Endothelial cell of umbilical vein (primary cell): ENCODE measurements around the gene COCH. TPM values are rescaled to one million over a fixed set of nuclear protein-coding genes. Genes with fewer than 3 reads are reported as not detected.

Experiments used
- BruUV-seq: library from RNA; stranded (reverse); fragments of 400-500 nt; replicated peaks from 2 replicates; lab custom pipeline; 2021; lab: Mats Ljungman, UMichigan
- CTCF ChIA-PET: fragments of 300-600, 350-600 bp; sonication (Branson Sonifier 250); formaldehyde crosslinking; loops from one replicate; lab custom pipeline; 2021; ENCODE audit warnings: antibody characterized with exemption, inconsistent platforms; lab: Charles Lee
- POLR2A ChIA-PET: fragments of 300-600, 350-600 bp; sonication (Branson Sonifier 250); formaldehyde crosslinking; loops from one replicate; lab custom pipeline; 2021; ENCODE audit warnings: antibody characterized with exemption, inconsistent platforms; lab: Charles Lee
- DNase-seq: peaks from one replicate; pipeline ENCODE4 v3.0.0-alpha.2; 2011; ENCODE audit warnings: low read depth, low spot score
- FAIRE-seq: peaks from 2 replicates; lab custom pipeline; 2011; peaks lifted over from hg19 to GRCh38; lab: Jason Lieb, UNC
- H2AFZ ChIP-seq: 2 replicates; pipeline ENCODE4 v1.6.0; 2012; ENCODE audit warnings: low read depth, low read length, control low read depth, inconsistent platforms
- H3K27ac ChIP-seq: 2 replicates; pipeline ENCODE4 v1.5.1; 2011; ENCODE audit warnings: low read depth, mild to moderate bottlenecking, control low read depth, low read length, moderate library complexity; ENCODE audit not compliant: insufficient read depth
- H3K27me3 ChIP-seq, 2 experiments: 2 replicates each; pipeline versions ENCODE4 v1.6.0 to v1.6.1; 2011; ENCODE audit warnings: low read length in 2 of 2, mixed read lengths in 1 of 2; ENCODE audit not compliant: control insufficient read depth in 2 of 2, insufficient read depth in 2 of 2
- H3K36me3 ChIP-seq, 2 experiments: 2 replicates in 1 of 2; 3 replicates in 1 of 2; pipeline ENCODE4 v1.5.1; 2011; ENCODE audit warnings: low read length in 2 of 2, mild to moderate bottlenecking in 1 of 2, moderate library complexity in 1 of 2; ENCODE audit not compliant: control insufficient read depth in 2 of 2, insufficient read depth in 2 of 2; ENCODE audit errors: extremely low read depth in 1 of 2
- H3K4me1 ChIP-seq: 3 replicates; pipeline ENCODE4 v1.5.1; 2011; ENCODE audit warnings: mild to moderate bottlenecking, low read length; ENCODE audit not compliant: control insufficient read depth, insufficient read depth; ENCODE audit errors: extremely low read depth
- H3K4me2 ChIP-seq: 2 replicates; pipeline ENCODE4 v1.6.1; 2011; ENCODE audit warnings: low read length, control low read depth, mixed read lengths; ENCODE audit not compliant: insufficient read depth
- H3K4me3 ChIP-seq, 3 experiments: fragments of 200-600 bp in 1 of 3; sonication (generic), shearing (Covaris generic) in 1 of 3; replicated peaks in 1 of 3; 2 replicates each; pipeline ENCODE4 v1.5.1; 2011 to 2016; ENCODE audit warnings: control low read depth in 3 of 3, low read length in 3 of 3, mild to moderate bottlenecking in 2 of 3, inconsistent platforms in 1 of 3, low read depth in 1 of 3, moderate library complexity in 1 of 3; ENCODE audit not compliant: insufficient read depth in 1 of 3
- H3K79me2 ChIP-seq: 2 replicates; pipeline ENCODE4 v1.6.0; 2012; ENCODE audit warnings: low read length, inconsistent platforms; ENCODE audit not compliant: control insufficient read depth, insufficient read depth
- H3K9ac ChIP-seq: replicated peaks from 2 replicates; pipeline ENCODE3; 2011; ENCODE audit warnings: low read length, control low read depth; ENCODE audit not compliant: insufficient read depth; ENCODE audit errors: extremely low read depth
- H3K9me1 ChIP-seq: replicated peaks from 3 replicates; pipeline ENCODE4 v1.6.0; 2011; ENCODE audit warnings: mild to moderate bottlenecking, low read length; ENCODE audit not compliant: control insufficient read depth, insufficient read depth; ENCODE audit errors: extremely low read depth
- H3K9me3 ChIP-seq: replicated peaks from 2 replicates; pipeline ENCODE4 v1.5.1; 2012; ENCODE audit warnings: low read length, inconsistent platforms; ENCODE audit not compliant: control insufficient read depth, insufficient read depth
- H4K20me1 ChIP-seq: replicated peaks from 2 replicates; pipeline ENCODE3; 2011; ENCODE audit warnings: mild to moderate bottlenecking, low read length; ENCODE audit not compliant: control insufficient read depth, insufficient read depth; ENCODE audit errors: extremely low read depth
- EZH2 ChIP-seq: IDR thresholded peaks from 2 replicates; pipeline ENCODE4 v1.6.1; 2012; ENCODE audit warnings: borderline replicate concordance, low read depth, mild to moderate bottlenecking, moderate library complexity, low read length, inconsistent platforms; ENCODE audit not compliant: severe bottlenecking
- GATA2 ChIP-seq: IDR thresholded peaks from 2 replicates; pipeline ENCODE4 v1.7.0; 2011; ENCODE audit warnings: low read depth, mild to moderate bottlenecking, moderate library complexity, mixed read lengths, low read length; ENCODE audit not compliant: insufficient read length, insufficient read depth
- JUN ChIP-seq: IDR thresholded peaks from 2 replicates; pipeline ENCODE4 v1.6.1; 2011; ENCODE audit warnings: borderline replicate concordance, low read depth; ENCODE audit not compliant: insufficient read length, insufficient read depth
- MYC ChIP-seq: IDR thresholded peaks from one replicate; pipeline ENCODE4 v1.6.1; 2011; ENCODE audit warnings: mild to moderate bottlenecking, low read depth, low read length
- POLR2A ChIP-seq: IDR thresholded peaks from 2 replicates; pipeline ENCODE4 v1.6.1; 2012; ENCODE audit warnings: low read depth, mild to moderate bottlenecking, control low read depth, low read length
- POLR2AphosphoS5 ChIP-seq: IDR thresholded peaks from 2 replicates; pipeline ENCODE4 v1.6.1; 2012; ENCODE audit warnings: low read depth, mild to moderate bottlenecking, control low read depth, low read length, moderate library complexity; ENCODE audit not compliant: insufficient read depth
- dilution Hi-C: fragments of 300-500 bp; cut with MboI; formaldehyde crosslinking; loops from one replicate; pipeline ENCODE4 v1.15.0; 2019; ENCODE audit warnings: low sequenced_read_pairs; ENCODE audit not compliant: extremely low pct_ligation_motif_present
- intact Hi-C: fragments of 100-400 bp; cut with micrococcal nuclease; formaldehyde crosslinking; loops from one replicate; pipeline ENCODE4 v1.10.0; 2022
- polyA plus RNA-seq, 4 experiments: library from polyadenylated mRNA; depleted of rRNA in 3 of 4; stranded (reverse) in 3 of 4; unstranded in 1 of 4; fragments of >200 nt; gene quantifications; 2 replicates each; pipeline versions ENCODE4 v1.2.1 to v1.2.3, GENCODE V29; 2011 to 2012; ENCODE audit warnings: missing spikeins in 1 of 4
- total RNA-seq: library from RNA; stranded (reverse); gene quantifications from 2 replicates; pipeline ENCODE4 v1.2.3, GENCODE V29; 2021
- TF ChIP-seq, protein P1 (sequence below), 2 donors: IDR thresholded peaks; 1 replicate in 1 of 2; 2 replicates in 1 of 2; pipeline ENCODE4 v1.5.1; 2011; ENCODE audit warnings: low read length in 2 of 2, mild to moderate bottlenecking in 2 of 2, moderate library complexity in 2 of 2, control low read depth in 1 of 2, inconsistent platforms in 1 of 2, low read depth in 1 of 2; ENCODE audit not compliant: insufficient read depth in 1 of 2; ENCODE audit errors: extremely low read depth in 1 of 2
- TF ChIP-seq, protein P2 (sequence below): IDR thresholded peaks from 2 replicates; pipeline ENCODE4 v1.6.1; 2011; ENCODE audit not compliant: insufficient read depth, insufficient read length

The COCH gene
- total and polyA plus RNA-seq, 2 donors (not counting 3 experiments of a cell fraction or from before 2014, with no cell fraction given): 0.87 to 1.9 TPM

DNA sequence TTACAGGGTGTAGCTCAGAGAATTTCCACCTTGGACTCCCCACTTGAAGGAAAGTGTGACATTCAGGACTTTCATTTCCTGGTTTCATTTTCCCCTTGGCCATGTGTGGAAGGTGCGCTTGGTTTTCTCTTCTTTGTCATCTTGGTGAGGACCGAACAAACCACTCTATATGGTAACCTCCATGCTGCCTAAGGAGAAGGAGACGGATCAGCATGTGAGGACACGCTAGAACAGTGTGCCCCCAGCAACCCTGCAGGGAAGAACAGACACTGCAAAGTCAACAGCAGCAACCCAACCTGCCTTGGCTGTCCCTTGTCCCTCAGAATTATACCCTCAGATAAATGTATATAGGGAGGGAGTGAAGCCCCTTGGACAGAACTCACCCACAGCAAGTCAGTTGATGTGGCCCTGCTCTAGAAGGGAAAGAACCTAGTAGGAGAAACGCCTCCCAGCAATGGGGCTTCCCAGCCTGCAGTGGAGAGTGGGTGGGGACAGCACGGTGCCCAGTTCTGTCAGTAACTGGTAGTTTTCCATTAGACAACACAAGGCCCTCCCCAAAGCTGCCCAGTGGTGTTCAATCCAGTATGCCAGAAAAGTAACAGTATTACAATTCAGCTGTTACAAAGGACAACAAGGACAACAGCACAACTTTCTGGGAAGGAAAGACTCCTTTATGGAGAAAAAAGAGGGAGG is 18.9 kb upstream of the COCH start:
- no peak overlapping the region for H3K4me3 ChIP-seq
- no TSS peak for BruUV-seq
- intact Hi-C loops (no loop called here), dilution Hi-C loops (no loop called here)
- H3K36me3 ChIP-seq: no peaks in the 10 kb centered on the region
- CTCF ChIA-PET: no interaction called here
- POLR2A ChIA-PET: no interaction called here
- H3K4me2 ChIP-seq: no peak overlapping the region
- TF ChIP-seq POLR2A (no peak), GATA2 (no peak), POLR2AphosphoS5 (no peak), JUN (no peak), MYC (no peak), EZH2 (no peak)
- TF ChIP-seq, protein P1, sequence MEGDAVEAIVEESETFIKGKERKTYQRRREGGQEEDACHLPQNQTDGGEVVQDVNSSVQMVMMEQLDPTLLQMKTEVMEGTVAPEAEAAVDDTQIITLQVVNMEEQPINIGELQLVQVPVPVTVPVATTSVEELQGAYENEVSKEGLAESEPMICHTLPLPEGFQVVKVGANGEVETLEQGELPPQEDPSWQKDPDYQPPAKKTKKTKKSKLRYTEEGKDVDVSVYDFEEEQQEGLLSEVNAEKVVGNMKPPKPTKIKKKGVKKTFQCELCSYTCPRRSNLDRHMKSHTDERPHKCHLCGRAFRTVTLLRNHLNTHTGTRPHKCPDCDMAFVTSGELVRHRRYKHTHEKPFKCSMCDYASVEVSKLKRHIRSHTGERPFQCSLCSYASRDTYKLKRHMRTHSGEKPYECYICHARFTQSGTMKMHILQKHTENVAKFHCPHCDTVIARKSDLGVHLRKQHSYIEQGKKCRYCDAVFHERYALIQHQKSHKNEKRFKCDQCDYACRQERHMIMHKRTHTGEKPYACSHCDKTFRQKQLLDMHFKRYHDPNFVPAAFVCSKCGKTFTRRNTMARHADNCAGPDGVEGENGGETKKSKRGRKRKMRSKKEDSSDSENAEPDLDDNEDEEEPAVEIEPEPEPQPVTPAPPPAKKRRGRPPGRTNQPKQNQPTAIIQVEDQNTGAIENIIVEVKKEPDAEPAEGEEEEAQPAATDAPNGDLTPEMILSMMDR (IDR thresholded peaks at IDR 0.05; ENCODE audit: extremely low read depth in 1 of 2, insufficient read depth in 1 of 2, low read depth in 1 of 2, low read length in 2 of 2): no peak
- TF ChIP-seq, protein P2, sequence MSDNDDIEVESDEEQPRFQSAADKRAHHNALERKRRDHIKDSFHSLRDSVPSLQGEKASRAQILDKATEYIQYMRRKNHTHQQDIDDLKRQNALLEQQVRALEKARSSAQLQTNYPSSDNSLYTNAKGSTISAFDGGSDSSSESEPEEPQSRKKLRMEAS: no peak
- no peak overlapping the region for H3K27ac ChIP-seq
- no peak overlapping the region for H3K9ac ChIP-seq
- peaks cover 5 to 15% of the 10 kb centered on the region in 2 experiments for H3K27me3 ChIP-seq
- H4K20me1 ChIP-seq: no peaks in the 10 kb centered on the region
- no peaks in the 10 kb centered on the region for H3K9me3 ChIP-seq
- no peaks in the 10 kb centered on the region for H3K79me2 ChIP-seq
- H3K9me1 ChIP-seq: no peaks in the 10 kb centered on the region
- FAIRE-seq (no peak), DNase-seq (no peak)
- H2AFZ ChIP-seq: no peak overlapping the region
- no peaks in the 10 kb centered on the region for H3K4me1 ChIP-seq
